GM19238 (cell line): ENCODE data around the gene RENBP.

ENCODE experiments used
- DNase-seq: peaks from one replicate; pipeline ENCODE4 v3.0.0; 2011; ENCODE audit warnings: low spot score; ENCODE audit not compliant: insufficient read length

Gene RENBP

DNA sequence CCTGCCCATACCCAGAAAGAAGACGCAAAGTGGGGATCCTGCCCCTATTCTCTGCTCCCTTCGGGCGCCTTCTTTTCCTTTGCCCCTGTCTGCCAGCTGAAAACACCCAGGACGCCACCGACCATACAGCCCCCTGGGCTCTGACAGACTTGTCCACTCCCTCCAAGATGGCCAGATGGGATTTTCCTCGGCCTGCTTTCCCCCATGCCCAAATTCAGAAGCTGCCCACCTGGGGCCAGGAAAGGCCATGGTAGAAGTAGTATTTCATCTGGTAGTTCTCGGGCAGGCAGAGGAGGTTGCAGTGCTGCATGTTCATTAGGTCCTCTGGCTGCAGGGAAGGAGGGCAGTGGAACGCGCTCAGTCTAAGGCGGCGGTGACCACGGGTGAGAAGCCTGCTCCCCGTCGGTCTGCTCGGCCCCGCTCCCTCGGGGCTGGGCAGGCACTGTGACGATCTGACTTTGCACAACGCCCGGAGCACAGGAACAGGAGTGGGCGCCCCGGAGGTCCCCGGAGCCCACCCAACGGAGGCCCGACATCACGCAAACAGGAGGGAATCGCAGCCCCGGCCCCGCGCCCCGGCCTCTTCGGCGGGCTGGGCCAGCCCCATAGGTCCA lies 10.2 kb downstream of the RENBP start:
- no peak for DNase-seq

DNA sequence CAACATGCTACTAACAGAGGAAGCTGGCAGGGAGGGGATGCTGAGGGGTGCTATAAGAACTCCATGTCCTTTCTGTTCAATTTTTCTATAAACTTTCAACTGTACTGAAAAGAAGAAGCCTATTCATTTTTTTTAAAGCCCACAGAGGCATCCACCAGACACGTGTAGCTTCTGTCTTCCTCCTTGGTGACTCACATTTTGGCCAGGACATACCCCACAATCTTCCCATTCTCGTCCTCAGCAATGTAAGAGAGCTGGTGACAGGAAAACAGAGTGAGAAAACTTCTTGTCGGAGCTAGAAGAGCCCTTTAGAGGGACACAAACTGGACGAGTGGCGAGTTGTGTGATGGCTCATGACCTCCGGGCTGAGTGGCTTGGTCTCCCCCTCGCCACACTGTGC lies 10.7 kb downstream of the RENBP start:
- no peak for DNase-seq

GRCh38 chrX:153932220-153932915 lies 12.1 kb downstream of the RENBP start:
- no peak for DNase-seq

DNA sequence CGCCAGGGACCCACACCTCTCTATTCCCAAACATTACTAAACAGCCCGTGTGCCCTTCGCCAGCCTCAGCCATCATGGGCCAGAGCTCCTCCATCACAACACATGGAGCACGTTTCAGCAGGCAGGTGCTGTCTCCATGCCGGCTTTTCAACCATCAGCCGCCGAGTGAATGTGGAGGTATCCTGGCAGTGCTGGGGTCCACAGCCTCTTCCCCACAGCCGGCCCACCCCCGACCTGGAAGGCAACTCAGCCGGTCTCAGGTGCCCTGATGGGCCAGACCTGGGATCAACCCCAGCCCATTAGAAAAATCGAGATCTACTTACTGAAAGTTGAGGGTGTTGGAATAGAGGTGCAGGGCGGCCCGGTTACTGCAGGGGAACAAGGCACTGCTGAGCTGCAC lies 12.7 kb downstream of the RENBP start:
- DNase-seq, result no peak

GRCh38 chrX:153931151-153931550 lies 13.3 kb downstream of the RENBP start:
- DNase-seq, result no peak

DNA sequence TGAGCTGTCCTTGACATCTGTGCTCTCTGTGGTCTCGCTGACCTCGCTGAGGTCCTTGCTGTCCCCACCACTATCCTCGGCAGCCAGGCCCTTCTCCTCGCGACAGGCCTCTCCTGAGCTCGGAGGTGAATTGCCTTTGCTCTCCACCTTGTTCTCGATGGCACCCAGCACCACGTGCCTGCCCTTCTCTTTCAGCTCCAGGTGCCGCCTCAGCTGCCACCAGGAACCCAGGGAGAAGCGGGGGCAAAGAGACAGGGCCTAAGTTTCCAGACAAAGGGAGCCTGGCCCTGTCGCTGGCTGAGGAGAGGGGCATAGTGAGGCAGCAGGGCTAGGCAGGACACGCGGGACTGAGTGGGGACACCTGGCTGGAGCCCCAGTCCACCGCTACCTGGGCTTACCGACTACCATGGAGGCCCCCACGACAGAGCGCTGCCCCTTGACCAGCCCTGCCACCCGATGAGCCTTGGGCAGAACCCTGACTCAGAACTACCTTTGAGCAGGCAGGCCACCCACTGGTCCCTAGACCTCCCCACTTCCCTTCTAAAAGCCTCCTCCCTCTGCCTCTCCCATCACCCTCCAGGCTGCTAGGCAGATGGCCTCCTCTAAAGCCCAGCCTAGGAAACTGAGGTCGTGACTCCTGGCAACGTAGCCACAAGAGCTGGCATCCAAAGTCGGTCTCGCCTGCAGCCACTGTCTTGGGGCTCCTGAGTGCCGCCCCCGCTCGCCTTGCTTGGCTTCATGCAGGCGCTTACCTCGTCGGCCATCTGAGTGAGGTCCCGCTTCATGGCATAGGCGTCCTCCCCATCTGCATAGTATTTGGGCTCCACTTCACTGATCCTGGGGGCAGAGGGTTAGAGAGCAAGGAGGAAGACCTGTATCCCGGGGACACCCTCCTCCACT lies 14.2 kb downstream of the RENBP start:
- no peak for DNase-seq

DNA sequence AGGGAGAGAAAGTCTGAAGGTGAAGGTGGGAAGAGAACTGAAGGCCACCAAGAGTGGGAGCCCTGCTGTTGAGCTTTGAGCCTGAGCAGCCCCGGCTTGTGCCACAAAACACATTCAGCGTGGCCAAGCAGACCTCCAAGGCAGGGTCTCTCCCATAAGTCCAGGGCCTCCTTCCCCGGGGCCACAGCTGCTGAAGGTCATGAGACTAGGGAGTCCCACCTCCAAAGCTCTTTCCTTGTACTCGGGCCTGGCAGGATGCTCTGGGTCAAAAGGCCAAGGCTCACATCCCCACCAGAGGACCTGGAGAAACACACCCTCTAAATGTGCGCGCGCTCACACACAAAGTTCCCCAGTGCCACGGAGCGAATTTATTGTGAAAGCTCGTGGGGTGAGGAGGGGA lies 14.9 kb downstream of the RENBP start:
- no peak for DNase-seq

GRCh38 chrX:153928846-153929245 lies 15.6 kb downstream of the RENBP start:
- no peak for DNase-seq

DNA sequence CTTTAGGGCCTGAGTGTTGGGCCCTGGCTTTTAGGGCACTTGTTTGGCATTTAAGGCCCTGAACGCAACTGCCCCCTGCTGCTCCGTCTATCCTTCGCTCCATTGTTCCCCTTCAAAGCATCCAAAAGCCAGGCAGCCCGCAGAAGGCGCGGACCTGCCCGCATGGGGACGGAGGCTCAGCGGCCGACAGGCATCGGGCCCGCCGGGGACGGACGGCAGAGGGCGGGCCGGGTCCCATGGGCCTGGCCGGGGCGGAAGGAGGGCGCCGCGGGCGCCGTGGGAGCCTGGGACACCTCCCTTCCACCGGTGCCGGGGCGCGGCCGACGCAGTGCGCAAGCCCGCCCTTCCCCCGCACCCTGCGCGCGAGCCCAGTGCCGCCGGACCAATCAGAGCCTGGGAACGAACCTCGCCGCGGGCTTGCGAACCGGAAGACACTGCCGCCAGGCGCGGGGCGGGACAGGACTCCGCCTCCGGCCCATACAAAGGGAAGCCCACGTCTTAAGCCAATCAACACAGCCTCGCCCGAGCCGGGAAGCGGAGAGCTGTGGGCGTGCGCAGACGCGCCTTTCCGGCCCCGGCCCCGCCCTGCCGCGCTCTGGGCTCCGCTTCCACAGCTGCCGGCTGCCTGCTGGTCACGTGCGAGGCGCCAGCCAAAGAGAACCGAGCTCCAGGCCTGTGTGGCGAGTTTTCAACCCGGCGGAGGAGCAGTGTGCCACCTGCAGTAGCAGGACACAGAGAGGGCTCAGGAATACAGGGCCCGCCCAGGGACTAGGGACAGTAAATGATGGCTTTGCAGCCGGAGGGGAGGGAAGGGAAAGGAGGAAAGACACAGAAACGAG lies 16.3 kb downstream of the RENBP start:
- DNase-seq, result peak; percentile 99

- no peak for DNase-seq
Observed at GRCh38 chrX:153927672-153927921, 16.8 kb downstream of the RENBP start.

DNA sequence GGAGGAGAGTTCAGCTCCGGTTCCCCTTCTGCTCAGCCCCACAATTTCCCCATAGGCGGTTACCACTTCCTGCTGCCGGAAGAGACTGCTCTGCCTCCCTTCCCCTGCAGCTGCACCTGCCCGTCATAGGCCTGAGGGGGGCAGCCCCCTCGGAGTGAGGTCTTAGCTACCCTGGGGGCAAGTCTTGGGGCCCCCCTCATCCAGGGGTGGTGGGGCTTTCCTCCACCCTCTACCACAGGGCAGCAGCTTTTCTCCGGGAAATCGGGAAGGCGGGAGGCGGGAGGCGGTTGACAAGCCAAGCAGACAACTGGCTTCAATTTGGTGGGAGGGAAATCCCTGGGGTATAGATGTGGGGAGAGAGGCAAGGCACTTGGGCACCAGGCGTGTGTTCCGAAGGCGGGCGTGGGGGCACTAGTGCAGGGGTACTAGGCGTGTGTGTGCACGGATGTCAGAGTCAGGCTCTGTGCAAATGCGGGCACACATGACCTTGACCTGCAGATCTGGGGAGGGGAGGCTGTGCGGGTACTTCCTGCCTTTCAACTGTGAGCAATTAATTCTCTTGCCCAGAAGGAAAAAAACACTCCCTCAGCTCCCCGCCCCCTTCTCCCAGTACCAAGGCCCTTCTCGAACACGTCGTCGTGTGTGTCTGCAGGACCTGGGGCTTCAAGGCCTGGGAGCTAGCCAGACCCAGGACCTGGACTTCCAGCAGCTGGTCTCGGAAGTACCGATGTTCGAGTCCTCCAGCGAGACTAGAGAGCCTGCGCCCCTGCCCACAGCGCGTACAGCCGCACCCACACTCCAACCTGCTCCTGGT lies 17.4 kb downstream of the RENBP start:
- peak; percentile 95 for DNase-seq

GRCh38 chrX:153926552-153926857 lies 17.9 kb downstream of the RENBP start:
- no peak for DNase-seq

GRCh38 chrX:153925739-153926551 lies 18.5 kb downstream of the RENBP start, which contains the start of gene ARHGAP4:
TSS of gene ARHGAP4 (minus strand) at chrX:153926264. CDS start at chrX:153926202, 62 bp downstream.
- DNase-seq, result no peak

GRCh38 chrX:153925387-153925738 lies 19.1 kb downstream of the RENBP start:
- DNase-seq, result peak; percentile 35

GRCh38 chrX:153924149-153924861 lies 20.1 kb downstream of the RENBP start:
- DNase-seq, result peak; percentile 54

DNA sequence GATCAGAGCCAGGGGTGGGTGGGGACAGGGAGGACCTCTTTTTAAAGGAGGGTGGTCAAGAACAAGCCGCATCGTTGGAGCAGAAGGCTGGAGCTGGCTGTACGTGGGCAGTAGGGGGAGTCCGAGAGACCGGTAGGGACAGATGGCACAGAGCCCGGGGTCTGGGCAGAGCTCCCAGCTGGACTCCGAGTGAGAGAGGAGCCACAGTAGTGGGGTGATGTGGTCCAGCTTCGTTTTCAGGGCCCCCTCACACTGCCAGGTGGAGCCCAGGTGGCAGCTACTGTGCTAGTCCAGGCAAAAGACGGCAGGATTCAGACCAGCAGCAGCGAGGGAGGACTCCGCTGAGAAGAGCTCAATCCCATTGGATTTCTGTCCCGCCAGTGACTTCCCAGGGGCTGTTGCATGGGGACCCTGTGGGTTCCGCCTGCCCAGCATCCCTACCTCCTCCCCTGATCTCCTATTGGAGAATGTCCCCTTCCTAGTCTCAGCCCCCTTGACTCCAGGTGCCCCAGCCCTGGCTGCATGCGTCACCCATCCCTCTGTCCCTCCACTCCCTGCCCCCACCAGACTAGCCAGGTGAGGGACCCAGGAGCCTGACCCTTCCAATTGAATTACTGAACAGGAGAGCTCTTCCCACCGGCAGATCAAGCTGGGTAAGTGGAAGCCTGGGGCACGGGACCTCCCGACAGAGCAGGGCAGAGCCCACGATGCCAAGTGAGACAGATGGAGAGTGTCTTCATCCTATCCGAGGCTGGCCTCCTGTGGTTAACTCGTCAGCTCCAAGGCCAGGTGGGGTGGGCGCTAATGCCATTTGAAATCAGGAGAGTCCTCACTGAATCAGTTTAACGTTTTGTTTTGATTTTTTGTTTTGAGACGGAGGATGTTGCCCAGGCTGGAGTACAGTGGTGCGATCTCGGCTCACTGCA lies 21.2 kb downstream of the RENBP start:
- no peak for DNase-seq

GRCh38 chrX:153921511-153922446 lies 22.7 kb downstream of the RENBP start:
- no peak for DNase-seq
